ENCODE results near the gene CPNE4. TPM values are rescaled to one million over a fixed set of nuclear protein-coding genes. Genes with fewer than 3 reads are reported as not detected.

The CPNE4 gene
- total and polyA plus RNA-seq, 9 of the 15 experiments (the other 6 are each of a cell fraction or from before 2014, with no cell fraction given), result not detected

DNA sequence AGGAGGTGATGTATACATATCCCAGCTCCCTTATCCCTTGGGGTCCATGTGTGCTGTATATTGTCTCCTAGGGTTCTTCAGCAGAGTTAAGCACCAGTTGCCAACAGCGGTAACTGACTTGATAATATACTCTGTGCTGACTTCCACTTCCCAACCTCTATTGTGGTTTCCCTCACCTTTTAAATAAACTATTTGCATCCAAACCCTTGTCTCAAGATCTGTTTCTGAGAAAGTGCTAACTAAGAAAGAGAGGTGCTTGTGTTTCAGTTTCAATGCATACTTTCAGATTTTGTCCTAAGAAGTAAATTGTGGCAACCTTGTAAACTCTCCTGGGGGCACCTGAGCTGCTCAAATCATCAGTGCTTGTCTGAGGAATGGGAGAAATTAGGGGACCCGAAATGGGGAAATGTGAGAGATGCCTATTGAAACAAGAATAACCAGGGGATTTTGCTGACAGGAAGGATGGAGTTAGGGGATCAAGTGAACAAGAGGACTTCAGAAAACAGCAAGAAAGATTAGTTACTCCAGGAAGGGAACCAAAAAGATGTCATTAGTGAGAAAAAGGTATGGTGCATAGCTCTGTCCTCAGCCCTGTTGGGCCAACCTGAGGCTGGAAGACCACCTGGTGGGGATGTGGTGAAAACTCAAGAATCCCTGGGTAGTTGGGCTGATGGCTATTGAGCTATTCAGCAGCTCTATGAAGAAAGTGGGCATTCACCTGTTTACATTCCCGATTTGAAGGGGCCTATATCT, 481.1 kb downstream of the CPNE4 start:
- FAIRE-seq, result no peak
- no peak overlapping the region for H3K27ac ChIP-seq (ENCODE audit: extremely low read depth, low read depth, low read length)
- in situ Hi-C loops (cut with MboI) (no loop called here), intact Hi-C loops (cut with micrococcal nuclease) (no loop called here)
- no peak overlapping the region for H3K4me2 ChIP-seq (ENCODE audit: insufficient read depth, low read length)
- no peaks in the 10 kb centered on the region for H3K4me1 ChIP-seq (replicated peaks in 1 of 2; ENCODE audit: control insufficient read depth in 2 of 2, insufficient read depth in 2 of 2, low read length in 2 of 2)
- no peaks in the 10 kb centered on the region for H4K20me1 ChIP-seq (replicated peaks; ENCODE audit: control insufficient read depth, insufficient read depth, low read length)
- WGBS (ENCODE audit: insufficient coverage, low coverage, missing lambda C conversion rate), result 0% methylated on average over 3 of the region's 3 CpGs
- CTCF ChIA-PET (ENCODE audit: low intra/inter-chr PET ratio), result no interaction called here
- no peaks in the 10 kb centered on the region for H3K27me3 ChIP-seq (ENCODE audit: control insufficient read depth in 2 of 2, insufficient read depth in 2 of 2, low read length in 2 of 2)
- H2AFZ ChIP-seq (ENCODE audit: low read depth, low read length), result no peak overlapping the region
- DNase-seq (ENCODE audit: extremely low read depth in 1 of 4, low spot score in 3 of 4), result no peak
- H3K4me3 ChIP-seq, result no peak overlapping the region
- H3K9me1 ChIP-seq (ENCODE audit: control insufficient read depth, insufficient read depth, low read length), result no peaks in the 10 kb centered on the region
- no TSS peak for BruUV-seq (replicated peaks)
- H3K9me3 ChIP-seq (replicated peaks; ENCODE audit: control insufficient read depth, insufficient read depth, low read depth, low read length), result no peaks in the 10 kb centered on the region
- no peak overlapping the region for H3K9ac ChIP-seq (ENCODE audit: insufficient read depth in 1 of 2, low read depth in 2 of 2, low read length in 2 of 2)
- no peak for ATAC-seq
- no peaks in the 10 kb centered on the region for H3K79me2 ChIP-seq (ENCODE audit: control insufficient read depth, insufficient read depth, low read length)
- POLR2A ChIA-PET, result interaction anchor here (1.9 kb wide), 1 partner anchor 37 kb away, joined by 4 read pairs; no protein-coding TSS in a partner anchor
- no peaks in the 10 kb centered on the region for H3K36me3 ChIP-seq (ENCODE audit: control insufficient read depth, insufficient read depth, low read length)
- no peak for TF ChIP-seq HMG20A (CRISPR knock-in tag; conservative IDR thresholded peaks at IDR 0.05)
- TF ChIP-seq, protein P1, sequence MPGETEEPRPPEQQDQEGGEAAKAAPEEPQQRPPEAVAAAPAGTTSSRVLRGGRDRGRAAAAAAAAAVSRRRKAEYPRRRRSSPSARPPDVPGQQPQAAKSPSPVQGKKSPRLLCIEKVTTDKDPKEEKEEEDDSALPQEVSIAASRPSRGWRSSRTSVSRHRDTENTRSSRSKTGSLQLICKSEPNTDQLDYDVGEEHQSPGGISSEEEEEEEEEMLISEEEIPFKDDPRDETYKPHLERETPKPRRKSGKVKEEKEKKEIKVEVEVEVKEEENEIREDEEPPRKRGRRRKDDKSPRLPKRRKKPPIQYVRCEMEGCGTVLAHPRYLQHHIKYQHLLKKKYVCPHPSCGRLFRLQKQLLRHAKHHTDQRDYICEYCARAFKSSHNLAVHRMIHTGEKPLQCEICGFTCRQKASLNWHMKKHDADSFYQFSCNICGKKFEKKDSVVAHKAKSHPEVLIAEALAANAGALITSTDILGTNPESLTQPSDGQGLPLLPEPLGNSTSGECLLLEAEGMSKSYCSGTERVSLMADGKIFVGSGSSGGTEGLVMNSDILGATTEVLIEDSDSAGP (CRISPR knock-in tag; IDR thresholded peaks at IDR 0.05), result no peak
- TF ChIP-seq, protein P2, sequence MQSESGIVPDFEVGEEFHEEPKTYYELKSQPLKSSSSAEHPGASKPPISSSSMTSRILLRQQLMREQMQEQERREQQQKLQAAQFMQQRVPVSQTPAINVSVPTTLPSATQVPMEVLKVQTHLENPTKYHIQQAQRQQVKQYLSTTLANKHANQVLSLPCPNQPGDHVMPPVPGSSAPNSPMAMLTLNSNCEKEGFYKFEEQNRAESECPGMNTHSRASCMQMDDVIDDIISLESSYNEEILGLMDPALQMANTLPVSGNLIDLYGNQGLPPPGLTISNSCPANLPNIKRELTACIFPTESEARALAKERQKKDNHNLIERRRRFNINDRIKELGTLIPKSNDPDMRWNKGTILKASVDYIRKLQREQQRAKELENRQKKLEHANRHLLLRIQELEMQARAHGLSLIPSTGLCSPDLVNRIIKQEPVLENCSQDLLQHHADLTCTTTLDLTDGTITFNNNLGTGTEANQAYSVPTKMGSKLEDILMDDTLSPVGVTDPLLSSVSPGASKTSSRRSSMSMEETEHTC (IDR thresholded peaks at IDR 0.05), result no peak
- no peak for TF ChIP-seq SIN3B (IDR thresholded peaks at IDR 0.05; ENCODE audit: low read depth)
- TF ChIP-seq GTF2F1 (IDR thresholded peaks at IDR 0.05; ENCODE audit: low read depth, low read length), result no peak

All from K562 (cell line).